Measurements from ENCODE around the gene TBC1D2B.

Gene TBC1D2B

DNA sequence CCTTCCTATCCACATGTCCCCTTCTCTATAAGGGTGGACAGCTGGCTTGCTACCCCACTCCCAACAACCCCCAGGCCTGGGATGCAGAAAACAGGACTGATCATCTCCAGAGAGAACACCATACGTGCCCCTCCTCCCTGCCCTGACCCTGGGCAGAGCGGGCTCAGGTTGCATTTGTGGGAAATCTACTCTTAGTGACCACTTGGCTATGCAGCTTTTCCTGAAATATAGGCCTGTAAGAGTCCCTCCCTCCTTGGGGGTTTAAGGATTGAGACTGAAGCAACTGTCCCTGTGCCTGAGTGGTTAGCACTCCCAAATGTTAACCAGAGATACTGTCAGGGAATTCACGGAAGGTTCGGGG, 26.6 kb upstream of the TBC1D2B start:
- H3K4me3 ChIP-seq (replicated peaks; ENCODE audit: low read depth, low read length), result no peak overlapping the region
- TF ChIP-seq, protein P1, sequence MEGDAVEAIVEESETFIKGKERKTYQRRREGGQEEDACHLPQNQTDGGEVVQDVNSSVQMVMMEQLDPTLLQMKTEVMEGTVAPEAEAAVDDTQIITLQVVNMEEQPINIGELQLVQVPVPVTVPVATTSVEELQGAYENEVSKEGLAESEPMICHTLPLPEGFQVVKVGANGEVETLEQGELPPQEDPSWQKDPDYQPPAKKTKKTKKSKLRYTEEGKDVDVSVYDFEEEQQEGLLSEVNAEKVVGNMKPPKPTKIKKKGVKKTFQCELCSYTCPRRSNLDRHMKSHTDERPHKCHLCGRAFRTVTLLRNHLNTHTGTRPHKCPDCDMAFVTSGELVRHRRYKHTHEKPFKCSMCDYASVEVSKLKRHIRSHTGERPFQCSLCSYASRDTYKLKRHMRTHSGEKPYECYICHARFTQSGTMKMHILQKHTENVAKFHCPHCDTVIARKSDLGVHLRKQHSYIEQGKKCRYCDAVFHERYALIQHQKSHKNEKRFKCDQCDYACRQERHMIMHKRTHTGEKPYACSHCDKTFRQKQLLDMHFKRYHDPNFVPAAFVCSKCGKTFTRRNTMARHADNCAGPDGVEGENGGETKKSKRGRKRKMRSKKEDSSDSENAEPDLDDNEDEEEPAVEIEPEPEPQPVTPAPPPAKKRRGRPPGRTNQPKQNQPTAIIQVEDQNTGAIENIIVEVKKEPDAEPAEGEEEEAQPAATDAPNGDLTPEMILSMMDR (IDR thresholded peaks at IDR 0.05; ENCODE audit: low read depth, low read length, missing control alignments), result no peak
- DNase-seq (ENCODE audit: extremely low read depth, low read depth), result no peak

GRCh38 chr15:78103406-78104118, 26.1 kb upstream of the TBC1D2B start:
- H3K4me3 ChIP-seq (replicated peaks; ENCODE audit: low read depth, low read length), result no peak overlapping the region
- DNase-seq (ENCODE audit: extremely low read depth, low read depth), result no peak
- TF ChIP-seq, protein P1 (IDR thresholded peaks at IDR 0.05; ENCODE audit: low read depth, low read length, missing control alignments), result no peak

DNA sequence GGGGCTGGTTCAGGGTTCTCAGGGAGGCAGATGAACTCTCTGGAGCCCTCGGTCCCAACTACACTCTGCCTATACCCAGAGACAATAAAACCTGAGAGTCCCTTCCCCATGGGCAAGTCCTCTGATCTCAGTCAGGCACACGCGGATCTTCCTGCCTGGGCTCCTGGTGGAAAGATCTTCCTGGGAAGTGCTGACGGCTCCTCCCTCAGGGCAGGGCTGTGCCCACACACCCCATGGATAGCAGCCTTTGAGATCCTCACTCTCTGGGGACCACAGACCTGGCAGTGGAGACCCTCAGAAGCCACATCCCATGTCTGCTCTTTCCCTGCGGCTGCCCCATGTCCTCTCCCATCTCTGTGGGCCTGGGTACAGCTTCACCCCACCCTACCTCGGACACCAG, 25.2 kb upstream of the TBC1D2B start:
- no peak overlapping the region for H3K4me3 ChIP-seq (replicated peaks; ENCODE audit: low read depth, low read length)
- TF ChIP-seq, protein P1 (IDR thresholded peaks at IDR 0.05; ENCODE audit: low read depth, low read length, missing control alignments), result no peak
- DNase-seq (ENCODE audit: extremely low read depth, low read depth), result no peak

DNA sequence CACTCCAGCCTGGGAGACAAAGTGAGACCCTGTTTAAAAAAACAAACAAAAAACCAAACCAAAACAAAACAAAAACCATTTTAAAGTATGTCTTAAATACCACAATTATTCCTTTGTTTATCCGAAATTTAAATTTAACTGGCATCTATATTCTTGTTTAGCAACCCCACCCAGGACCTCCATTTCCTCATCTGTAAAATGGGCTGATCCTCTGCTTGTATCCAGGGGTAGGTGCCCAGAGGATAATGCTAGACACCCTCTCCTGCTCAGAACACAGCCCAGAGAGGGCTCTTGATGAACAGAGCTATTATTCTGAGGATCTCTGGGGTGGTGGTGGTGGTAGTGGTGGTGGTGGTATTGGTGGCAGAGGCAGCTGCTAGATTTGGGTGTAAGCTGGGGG, 24.7 kb upstream of the TBC1D2B start:
- H3K4me3 ChIP-seq (replicated peaks; ENCODE audit: low read depth, low read length), result no peak overlapping the region
- no peak for DNase-seq (ENCODE audit: extremely low read depth, low read depth)
- TF ChIP-seq, protein P1 (IDR thresholded peaks at IDR 0.05; ENCODE audit: low read depth, low read length, missing control alignments), result no peak

GRCh38 chr15:78101423-78102105, 24.1 kb upstream of the TBC1D2B start:
- H3K4me3 ChIP-seq (replicated peaks; ENCODE audit: low read depth, low read length), result no peak overlapping the region
- DNase-seq (ENCODE audit: extremely low read depth, low read depth), result no peak
- TF ChIP-seq, protein P1 (IDR thresholded peaks at IDR 0.05; ENCODE audit: low read depth, low read length, missing control alignments), result no peak

GRCh38 chr15:78100886-78101285, 23.4 kb upstream of the TBC1D2B start:
- no peak for DNase-seq (ENCODE audit: extremely low read depth, low read depth)
- TF ChIP-seq, protein P1 (IDR thresholded peaks at IDR 0.05; ENCODE audit: low read depth, low read length, missing control alignments), result no peak
- H3K4me3 ChIP-seq (replicated peaks; ENCODE audit: low read depth, low read length), result no peak overlapping the region

Measured in HFF-Myc (cell line).